HEK293 (cell line): ENCODE measurements around the gene MRPL41.

Experiments
- CTCF ChIA-PET: fragments of 350-600 bp; formaldehyde crosslinking; extraction: SDS; loops from one replicate; lab custom pipeline; 2021; ENCODE audit warnings: antibody characterized with exemption; lab: Yijun Ruan, JAX
- POLR2A ChIA-PET: fragments of 300-600 bp; formaldehyde crosslinking; extraction: SDS; loops from one replicate; lab custom pipeline; 2020; ENCODE audit warnings: antibody characterized with exemption, inconsistent platforms; lab: Yijun Ruan, JAX
- H3K27ac ChIP-seq: fragments of 200-500 bp; sonication (Bioruptor generic); 2 replicates; pipeline ENCODE4 v1.5.1; 2014; ENCODE audit warnings: low read depth, low read length, control low read depth, inconsistent platforms; ENCODE audit errors: extremely low read depth
- H3K36me3 ChIP-seq, 2 experiments: fragments of 200-500 bp in 1 of 2; sonication (Bioruptor generic) in 1 of 2; 1 replicate in 1 of 2; 2 replicates in 1 of 2; pipeline ENCODE4 v1.5.1; 2014 to 2017; ENCODE audit warnings: inconsistent platforms in 2 of 2, low read length in 2 of 2; ENCODE audit not compliant: control insufficient read depth in 2 of 2, insufficient read depth in 1 of 2
- H3K4me1 ChIP-seq: fragments of 200-500 bp; sonication (Bioruptor generic); 2 replicates; pipeline ENCODE4 v1.5.1; 2014; ENCODE audit warnings: mild to moderate bottlenecking, low read length, inconsistent platforms; ENCODE audit not compliant: control insufficient read depth, insufficient read depth
- H3K4me3 ChIP-seq: 2 replicates; pipeline ENCODE4 v1.5.1; 2011; ENCODE audit warnings: low read depth, mild to moderate bottlenecking, control low read depth, low read length, moderate library complexity
- H3K9me3 ChIP-seq: fragments of 200-500 bp; sonication (Bioruptor generic); 2 replicates; pipeline ENCODE4 v1.5.1; 2014; ENCODE audit warnings: low read depth, low read length, inconsistent platforms; ENCODE audit not compliant: control insufficient read depth, insufficient read depth
- BCL6B ChIP-seq: fragments of 450-650 bp; formaldehyde crosslinking; IDR thresholded peaks from 2 replicates; pipeline ENCODE4 v1.5.1; 2017; ENCODE audit warnings: missing biosample characterization, missing genetic modification characterization
- FEZF1 ChIP-seq: fragments of 450-650 bp; formaldehyde crosslinking; IDR thresholded peaks from 2 replicates; pipeline ENCODE4 v1.5.1; 2016; ENCODE audit warnings: missing biosample characterization, missing genetic modification characterization
- GLI2 ChIP-seq: fragments of 450-650 bp; formaldehyde crosslinking; IDR thresholded peaks from 2 replicates; pipeline ENCODE4; 2017; ENCODE audit warnings: missing biosample characterization, missing genetic modification characterization, low read depth, borderline replicate concordance
- HIC1 ChIP-seq: fragments of 450-650 bp; formaldehyde crosslinking; IDR thresholded peaks from 2 replicates; pipeline ENCODE4 v1.5.1; 2016; ENCODE audit warnings: missing biosample characterization, missing genetic modification characterization
- INSM2 ChIP-seq: fragments of 450-650 bp; formaldehyde crosslinking; IDR thresholded peaks from 2 replicates; pipeline ENCODE4 v1.5.1; 2016; ENCODE audit warnings: missing biosample characterization, missing genetic modification characterization
- PRDM10 ChIP-seq: fragments of 450-650 bp; formaldehyde crosslinking; IDR thresholded peaks from 2 replicates; pipeline ENCODE4 v1.5.1; 2016; ENCODE audit warnings: missing biosample characterization, missing genetic modification characterization
- SP3 ChIP-seq: fragments of 450-650 bp; formaldehyde crosslinking; IDR thresholded peaks from 2 replicates; pipeline ENCODE4 v1.5.1; 2016; ENCODE audit warnings: missing biosample characterization, missing genetic modification characterization
- TRIM28 ChIP-seq: IDR thresholded peaks from 2 replicates; pipeline ENCODE4 v1.6.1; 2011; ENCODE audit warnings: low read length, control low read depth, borderline replicate concordance
- ZNF174 ChIP-seq: fragments of 450-650 bp; formaldehyde crosslinking; IDR thresholded peaks from 2 replicates; pipeline ENCODE4 v1.5.0; 2017; ENCODE audit warnings: missing biosample characterization, mild to moderate bottlenecking, missing genetic modification characterization
- ZNF214 ChIP-seq: fragments of 450-650 bp; formaldehyde crosslinking; IDR thresholded peaks from 2 replicates; pipeline ENCODE4 v1.5.1; 2017; ENCODE audit warnings: missing biosample characterization, mild to moderate bottlenecking, missing genetic modification characterization, borderline replicate concordance
- ZNF221 ChIP-seq: fragments of 450-650 bp; formaldehyde crosslinking; IDR thresholded peaks from 2 replicates; pipeline ENCODE4 v1.5.1; 2017; ENCODE audit warnings: missing biosample characterization, missing genetic modification characterization, borderline replicate concordance
- ZNF23 ChIP-seq: fragments of 450-650 bp; formaldehyde crosslinking; IDR thresholded peaks from 2 replicates; pipeline ENCODE4 v1.5.1; 2016; ENCODE audit warnings: missing biosample characterization, missing genetic modification characterization, borderline replicate concordance
- ZNF24 ChIP-seq: fragments of 450-650 bp; formaldehyde crosslinking; IDR thresholded peaks from 2 replicates; pipeline ENCODE4 v1.5.1; 2016; ENCODE audit warnings: missing biosample characterization, missing genetic modification characterization
- ZNF350 ChIP-seq: fragments of 450-650 bp; formaldehyde crosslinking; IDR thresholded peaks from 2 replicates; pipeline ENCODE4 v1.5.0; 2017; ENCODE audit warnings: missing biosample characterization, mild to moderate bottlenecking, missing genetic modification characterization
- ZNF391 ChIP-seq: fragments of 450-650 bp; formaldehyde crosslinking; IDR thresholded peaks from 2 replicates; pipeline ENCODE4 v1.5.1; 2016; ENCODE audit warnings: low read depth, missing biosample characterization, missing genetic modification characterization, borderline replicate concordance
- ZNF394 ChIP-seq: fragments of 450-650 bp; formaldehyde crosslinking; IDR thresholded peaks from 2 replicates; pipeline ENCODE4 v1.5.1; 2016; ENCODE audit warnings: missing biosample characterization, missing genetic modification characterization, mild to moderate bottlenecking, moderate library complexity, borderline replicate concordance
- ZNF426 ChIP-seq: fragments of 450-650 bp; formaldehyde crosslinking; IDR thresholded peaks from 2 replicates; pipeline ENCODE4 v1.5.1; 2017; ENCODE audit warnings: missing biosample characterization, missing genetic modification characterization, mild to moderate bottlenecking, inconsistent platforms, moderate library complexity
- ZNF473 ChIP-seq: fragments of 450-650 bp; formaldehyde crosslinking; IDR thresholded peaks from 2 replicates; pipeline ENCODE4 v1.5.1; 2017; ENCODE audit warnings: missing biosample characterization, missing genetic modification characterization
- ZNF501 ChIP-seq: fragments of 450-650 bp; formaldehyde crosslinking; IDR thresholded peaks from 2 replicates; pipeline ENCODE4 v1.5.1; 2016; ENCODE audit warnings: missing biosample characterization, missing genetic modification characterization
- ZNF510 ChIP-seq: fragments of 450-650 bp; formaldehyde crosslinking; IDR thresholded peaks from 2 replicates; pipeline ENCODE4 v1.5.1; 2018; ENCODE audit warnings: mild to moderate bottlenecking, missing genetic modification characterization, missing biosample characterization; ENCODE audit not compliant: insufficient replicate concordance
- ZNF529 ChIP-seq: fragments of 450-650 bp; formaldehyde crosslinking; IDR thresholded peaks from 2 replicates; pipeline ENCODE4 v1.5.1; 2017; ENCODE audit warnings: missing genetic modification characterization, missing biosample characterization; ENCODE audit not compliant: insufficient replicate concordance
- ZNF530 ChIP-seq: fragments of 450-650 bp; formaldehyde crosslinking; IDR thresholded peaks from 2 replicates; pipeline ENCODE4 v1.5.1; 2016; ENCODE audit warnings: low read depth, missing biosample characterization, missing genetic modification characterization
- ZNF623 ChIP-seq: fragments of 450-650 bp; formaldehyde crosslinking; IDR thresholded peaks from 2 replicates; pipeline ENCODE4 v1.5.1; 2016; ENCODE audit warnings: missing biosample characterization, missing genetic modification characterization
- ZNF660 ChIP-seq: fragments of 450-650 bp; IDR thresholded peaks from 2 replicates; pipeline ENCODE4 v1.5.1; 2018; ENCODE audit warnings: missing biosample characterization, mild to moderate bottlenecking, missing genetic modification characterization
- ZNF664 ChIP-seq: fragments of 450-650 bp; formaldehyde crosslinking; IDR thresholded peaks from 2 replicates; pipeline ENCODE4 v1.5.1; 2016; ENCODE audit warnings: missing biosample characterization, missing genetic modification characterization
- ZNF692 ChIP-seq: fragments of 450-650 bp; formaldehyde crosslinking; IDR thresholded peaks from 2 replicates; pipeline ENCODE4 v1.5.1; 2016; ENCODE audit warnings: missing biosample characterization, missing genetic modification characterization
- ZSCAN23 ChIP-seq: fragments of 450-650 bp; formaldehyde crosslinking; IDR thresholded peaks from 2 replicates; pipeline ENCODE4 v1.5.1; 2016; ENCODE audit warnings: missing biosample characterization, missing genetic modification characterization

The MRPL41 gene

DNA sequence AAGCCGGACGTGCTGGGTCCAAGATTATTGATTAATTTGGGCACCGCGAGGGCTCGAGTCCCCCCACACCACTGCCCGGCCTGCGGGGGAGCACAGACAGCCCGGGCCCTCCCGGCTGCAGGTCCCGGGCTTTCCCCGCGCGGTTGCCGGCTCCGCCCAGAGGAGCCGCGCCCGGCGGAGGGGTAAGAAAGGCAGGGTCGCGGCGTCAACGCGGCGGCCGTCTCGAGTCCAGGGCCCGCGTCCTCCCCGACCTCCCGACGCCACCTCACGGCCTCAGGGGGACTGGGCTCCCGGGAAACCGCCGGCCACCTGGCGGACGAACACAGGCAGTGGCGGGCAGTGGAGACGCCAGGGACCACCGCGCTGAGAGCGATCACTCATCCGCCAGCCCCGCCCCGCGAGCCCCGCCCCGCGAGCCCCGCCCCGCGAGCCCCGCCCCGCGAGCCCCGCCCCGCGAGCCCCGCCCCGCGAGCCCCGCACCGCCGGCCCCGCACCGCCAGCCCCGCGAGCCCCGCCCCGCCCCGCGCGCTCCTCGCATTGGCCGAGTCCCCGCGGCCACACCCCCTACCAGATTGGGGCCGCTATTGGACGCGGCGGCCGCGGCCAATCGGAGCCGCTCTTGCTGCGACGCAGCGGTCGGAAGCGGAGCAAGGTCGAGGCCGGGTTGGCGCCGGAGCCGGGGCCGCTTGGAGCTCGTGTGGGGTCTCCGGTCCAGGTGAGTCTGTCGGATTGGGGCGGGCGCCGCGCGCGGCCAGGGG is at the start of gene MRPL41:
MRPL41 (plus strand) TSS at position 616 of the 758 bp plus-strand sequence. CDS start 203 bp downstream, outside the sequence.
- H3K4me3 ChIP-seq, result peak within 1 kb of the TSS; percentile 77
- CTCF ChIA-PET, result interaction anchor here (0.6 to 1.7 kb wide), 15 partner anchors 14 to 516 kb away, joined by 3 to 8 read pairs (median 3); no protein-coding TSS in a partner anchor
- POLR2A ChIA-PET, result interaction anchor here (0.6 to 1.9 kb wide), 15 partner anchors 9 to 362 kb away, joined by 3 to 9 read pairs (median 5); partner anchors contain the start of genes ARRDC1, DPH7, EXD3 and NOXA1
- no peaks in the 10 kb centered on the region for H3K9me3 ChIP-seq
- H3K36me3 ChIP-seq, result peaks cover 4 to 33% of the 10 kb centered on the region in 2 experiments; a peak in 2 of 3 replicates
- H3K4me1 ChIP-seq, result no peaks in the 10 kb centered on the region
- peak within 1 kb of the TSS; percentile 73; the same call in 1 of the 2 replicates for H3K27ac ChIP-seq
- TF ChIP-seq ZNF510 (tag by site-specific recombination), result no peak
- TF ChIP-seq ZNF214 (tag by site-specific recombination), result no peak
- TF ChIP-seq ZNF350 (tag by site-specific recombination), result no peak
- TF ChIP-seq ZSCAN23 (tag by site-specific recombination), result no peak
- TF ChIP-seq ZNF473 (tag by site-specific recombination), result no peak
- TF ChIP-seq ZNF664 (tag by site-specific recombination), result no peak
- TF ChIP-seq ZNF426 (tag by site-specific recombination), result no peak
- no peak for TF ChIP-seq ZNF660 (tag by site-specific recombination)
- no peak for TF ChIP-seq TRIM28
- no peak for TF ChIP-seq ZNF221 (tag by site-specific recombination)
- no peak for TF ChIP-seq INSM2 (tag by site-specific recombination)
- TF ChIP-seq ZNF394 (tag by site-specific recombination), result no peak
- TF ChIP-seq ZNF391 (tag by site-specific recombination), result peak; percentile 22; the same call in 1 of the 2 replicates
- no peak for TF ChIP-seq ZNF529 (tag by site-specific recombination)
- TF ChIP-seq PRDM10 (tag by site-specific recombination), result peak; percentile 40; the same call in 1 of the 2 replicates
- no peak for TF ChIP-seq ZNF24
- no peak for TF ChIP-seq ZNF530 (tag by site-specific recombination)
- no peak for TF ChIP-seq ZNF501 (tag by site-specific recombination)
- no peak for TF ChIP-seq ZNF623 (tag by site-specific recombination)
- peak; percentile 68 for TF ChIP-seq HIC1 (tag by site-specific recombination)
- TF ChIP-seq ZNF174 (tag by site-specific recombination), result no peak
- TF ChIP-seq FEZF1 (tag by site-specific recombination), result no peak
- TF ChIP-seq ZNF692 (tag by site-specific recombination), result peak; percentile 34; the same call in 1 of the 2 replicates
- peak; percentile 75 for TF ChIP-seq SP3 (tag by site-specific recombination)
- no peak for TF ChIP-seq BCL6B (tag by site-specific recombination)
- TF ChIP-seq GLI2, result no peak
- TF ChIP-seq ZNF23 (tag by site-specific recombination), result no peak
